ENCODE results near the gene LRRN2. TPM values are rescaled to one million over a fixed set of nuclear protein-coding genes. Genes with fewer than 3 reads are reported as not detected.

LRRN2 gene
- total RNA-seq, 1 donor from 2014 or later, result 0.60 TPM

- no peak for DNase-seq (ENCODE audit: low read depth in 2 of 2)
Observed at GRCh38 chr1:204602871-204603542, 82.5 kb downstream of the LRRN2 start.

DNA sequence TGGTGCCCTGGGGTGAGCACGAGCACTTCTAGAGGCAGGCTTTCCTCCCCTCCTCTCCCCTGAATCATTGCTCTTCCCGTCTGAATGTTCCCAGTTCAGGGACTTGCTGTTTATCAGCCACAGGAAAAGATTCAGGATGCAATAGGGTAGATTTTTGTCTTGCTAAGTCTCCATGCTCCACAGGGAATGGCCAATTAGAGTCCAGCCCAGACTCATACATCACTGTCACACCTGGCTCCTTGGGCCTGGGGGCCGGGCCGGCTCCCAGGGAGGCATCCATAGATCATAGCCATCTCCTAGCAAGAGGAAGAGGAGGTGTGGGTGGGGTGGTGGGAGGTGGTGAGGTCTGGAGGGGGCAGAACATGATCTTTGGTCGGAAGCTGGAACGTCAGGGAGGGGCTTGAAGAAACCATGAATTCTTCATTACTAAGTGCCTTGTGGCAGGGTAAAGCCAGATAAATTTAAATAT is 83.4 kb downstream of the LRRN2 start:
- no peak for DNase-seq (ENCODE audit: low read depth in 2 of 2)

DNA sequence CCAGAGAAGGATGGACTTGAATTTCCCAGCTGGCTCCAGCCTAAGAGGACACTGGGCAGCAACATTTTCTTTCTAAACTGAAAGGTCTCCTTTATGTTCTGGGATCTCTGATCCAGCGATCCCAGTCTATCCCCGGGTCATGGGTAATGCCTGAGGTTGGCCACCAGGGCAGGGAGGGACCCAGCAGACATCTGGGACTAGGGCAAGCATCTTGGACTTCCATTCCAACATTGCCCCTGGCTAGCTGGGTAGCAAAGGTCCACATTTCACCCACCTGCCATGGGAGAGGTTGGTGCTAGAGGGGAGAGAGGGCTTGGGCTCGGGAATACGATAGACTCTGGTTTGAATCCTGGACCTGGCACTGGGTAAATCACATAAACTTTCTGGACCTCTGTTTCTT is 84.6 kb downstream of the LRRN2 start:
- DNase-seq (ENCODE audit: low read depth in 2 of 2), result no peak

GRCh38 chr1:204600203-204600602 is 85.3 kb downstream of the LRRN2 start:
- DNase-seq (ENCODE audit: low read depth in 2 of 2), result no peak

DNA sequence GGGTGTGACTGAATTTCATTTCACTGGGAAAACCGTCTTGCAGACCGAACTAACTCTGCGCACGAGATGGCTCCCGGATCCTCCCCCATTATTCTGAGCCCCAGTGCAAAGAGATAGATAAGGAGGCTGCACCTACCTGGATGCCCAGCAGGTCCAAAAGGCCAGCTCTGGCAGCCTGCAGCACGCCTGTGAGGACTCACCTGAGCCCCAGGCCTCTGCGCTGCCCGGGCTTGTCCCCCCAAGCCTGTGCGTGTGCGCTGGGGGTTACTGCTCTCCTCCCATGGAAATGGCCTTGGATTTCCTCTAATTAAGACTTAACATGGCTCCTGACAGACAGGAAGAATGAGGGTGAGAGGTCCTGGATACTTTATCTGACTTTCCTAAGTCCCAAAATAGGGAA is 85.9 kb downstream of the LRRN2 start:
- DNase-seq (ENCODE audit: low read depth in 2 of 2), result no peak

GRCh38 chr1:204599098-204599497 is 86.4 kb downstream of the LRRN2 start:
- no peak for DNase-seq (ENCODE audit: low read depth in 2 of 2)

DNA sequence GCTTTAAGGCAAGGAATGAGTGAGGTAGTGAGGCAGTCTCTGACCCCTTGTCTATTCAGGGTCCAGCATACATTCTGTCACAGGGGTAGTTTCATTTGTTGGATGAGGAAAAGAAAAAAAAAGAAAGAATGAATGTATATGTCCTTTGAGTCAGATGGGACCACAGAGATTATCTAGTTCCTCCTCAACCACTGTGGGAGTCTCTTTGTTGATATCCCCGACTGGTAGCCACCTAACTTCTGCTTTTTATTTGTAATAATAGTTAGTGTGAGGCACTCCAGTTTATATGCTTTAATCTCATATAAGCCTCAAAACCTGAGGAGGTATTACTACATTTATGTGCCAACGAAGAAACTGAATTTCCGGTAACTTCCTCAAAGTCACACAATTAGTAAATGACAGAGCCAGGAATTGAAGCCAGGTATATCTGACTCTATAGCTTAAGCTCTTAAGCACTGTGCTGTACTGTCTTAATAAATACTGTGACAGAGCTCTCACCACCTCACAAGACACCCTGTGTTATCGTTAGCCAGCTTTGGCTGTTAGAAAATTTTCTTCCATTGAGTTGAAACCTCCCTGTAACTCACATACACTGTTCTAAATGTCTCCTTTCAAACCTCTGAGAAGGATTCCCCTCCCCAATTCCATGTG is 87.1 kb downstream of the LRRN2 start:
- DNase-seq (ENCODE audit: low read depth in 2 of 2), result no peak

- no peak for DNase-seq (ENCODE audit: low read depth in 2 of 2)
Observed at GRCh38 chr1:204592246-204592948, 93.1 kb downstream of the LRRN2 start.

DNA sequence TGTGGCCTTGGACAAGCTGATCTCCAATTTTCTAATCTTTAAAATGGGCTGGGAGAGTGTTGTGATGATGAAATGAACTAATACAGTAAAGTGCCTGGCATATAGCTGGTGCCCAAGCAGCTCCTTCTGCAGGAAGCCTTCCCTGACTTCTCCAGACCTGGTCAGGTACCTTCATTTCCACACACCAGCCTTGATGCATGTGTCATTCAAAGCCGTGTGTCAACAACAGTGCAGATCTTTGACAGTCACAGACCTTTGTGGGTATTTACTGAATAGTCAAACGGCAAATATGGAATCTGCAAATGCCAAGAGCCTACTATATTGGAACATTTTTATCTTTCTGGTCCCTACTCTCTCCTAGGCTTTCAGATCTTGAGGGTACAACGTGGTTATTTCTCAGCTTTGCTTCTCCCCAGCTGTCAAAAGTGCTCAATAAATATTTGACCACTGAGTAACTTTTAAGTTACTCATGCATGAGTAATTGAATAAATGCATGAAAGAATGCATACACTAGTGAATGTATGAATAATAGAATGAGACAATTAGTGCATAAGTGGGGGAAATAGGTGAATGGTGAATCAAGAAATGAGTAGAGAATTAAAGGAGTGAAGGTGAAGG is 94.0 kb downstream of the LRRN2 start:
- peak in 1 of 2 donors; percentile 26 for DNase-seq (ENCODE audit: low read depth in 2 of 2)

GRCh38 chr1:204589409-204590038 is 96.0 kb downstream of the LRRN2 start:
- no peak for DNase-seq (ENCODE audit: low read depth in 2 of 2)

DNA sequence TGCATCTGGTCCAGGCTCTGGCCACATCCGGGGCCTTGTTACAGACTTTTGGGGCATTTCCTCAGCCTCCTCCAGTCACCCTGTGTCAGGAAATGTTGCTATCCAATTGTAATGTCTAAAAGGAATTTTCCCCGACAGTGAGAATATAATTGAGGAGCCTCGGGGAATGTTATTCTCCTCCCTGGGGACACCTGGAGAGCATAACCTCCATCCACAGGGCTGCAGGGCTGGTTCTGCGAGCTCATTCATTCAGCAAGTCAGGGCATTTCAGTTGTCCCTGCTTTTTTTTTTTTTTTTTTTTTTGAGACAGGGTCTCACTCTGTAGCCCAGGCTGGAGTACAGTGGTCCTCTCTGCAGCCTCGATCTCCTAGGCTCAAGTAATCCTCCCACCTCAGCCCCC is 96.7 kb downstream of the LRRN2 start:
- no peak for DNase-seq (ENCODE audit: low read depth in 2 of 2)

- no peak for DNase-seq (ENCODE audit: low read depth in 2 of 2)
Observed at GRCh38 chr1:204587621-204588020, 97.9 kb downstream of the LRRN2 start.

DNA sequence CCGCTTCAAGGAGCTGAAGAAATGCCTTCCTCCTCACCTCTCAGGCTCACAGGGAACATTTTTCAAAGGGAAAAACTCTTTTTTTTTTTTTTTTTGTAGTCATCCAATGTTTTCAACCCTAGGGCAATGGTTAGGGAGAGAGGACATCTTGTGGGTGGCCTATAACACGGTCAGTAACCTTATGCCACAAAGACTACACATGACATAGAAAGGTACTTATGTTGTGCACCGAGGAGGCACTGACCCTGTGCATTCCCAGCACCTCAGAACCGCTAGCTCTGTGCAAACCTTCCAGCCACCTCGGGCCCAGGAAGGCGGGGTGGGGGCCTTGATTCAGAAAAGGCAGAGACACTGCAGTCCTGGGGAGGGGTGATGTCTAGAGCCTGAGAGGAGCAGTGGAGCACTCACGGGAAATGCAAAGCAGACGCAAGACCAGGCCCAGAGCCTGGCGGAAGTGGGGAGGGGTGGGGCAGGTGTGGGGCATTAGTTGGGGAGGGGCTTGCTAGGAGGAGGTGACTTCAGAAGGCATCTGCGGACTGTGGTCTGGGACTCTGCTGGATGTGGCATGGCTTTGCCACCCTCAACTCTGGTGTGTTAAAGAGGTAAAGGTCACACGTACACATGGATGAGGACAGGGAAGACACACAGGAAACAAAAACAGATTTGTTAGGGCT is 100.7 kb downstream of the LRRN2 start:
- DNase-seq (ENCODE audit: low read depth in 2 of 2), result no peak

DNA sequence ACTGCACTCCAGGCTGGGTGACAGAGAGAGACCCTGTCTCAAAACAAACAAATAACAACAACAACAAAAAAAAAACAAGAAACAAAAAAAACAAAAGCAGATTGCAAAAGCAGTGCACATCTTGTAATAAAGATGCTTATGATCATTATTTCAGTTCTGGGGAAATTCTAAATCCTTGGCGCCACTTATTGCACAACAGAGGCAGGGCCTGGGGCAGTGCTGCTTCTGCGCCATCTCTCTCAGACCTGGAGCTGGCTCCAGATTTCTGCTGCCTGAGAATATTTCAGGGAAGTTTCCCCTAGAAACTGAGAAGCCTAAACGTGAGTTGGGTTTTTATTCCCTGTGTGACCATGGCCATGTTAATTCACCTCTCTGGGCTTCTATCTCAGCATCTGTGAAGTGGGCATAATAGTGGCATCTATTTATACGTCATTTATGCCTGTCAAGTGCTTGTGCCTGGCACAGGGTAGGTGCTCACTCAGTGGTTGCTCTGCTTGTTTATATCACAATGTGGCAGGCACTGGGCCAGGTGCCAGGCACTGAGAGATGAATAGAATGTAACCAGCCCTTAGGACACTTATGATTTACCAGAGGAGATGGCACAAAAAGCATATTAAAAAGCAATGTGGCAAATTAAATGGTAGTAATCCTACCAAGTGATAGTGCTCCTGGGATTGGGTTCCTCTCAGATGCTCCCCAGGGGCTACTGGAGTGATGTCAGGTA is 101.5 kb downstream of the LRRN2 start:
- DNase-seq (ENCODE audit: low read depth in 2 of 2), result no peak

- no peak for DNase-seq (ENCODE audit: low read depth in 2 of 2)
Observed at GRCh38 chr1:204581759-204582158, 103.8 kb downstream of the LRRN2 start.

GRCh38 chr1:204580862-204581261 is 104.7 kb downstream of the LRRN2 start:
- DNase-seq (ENCODE audit: low read depth in 2 of 2), result no peak

- DNase-seq (ENCODE audit: low read depth in 2 of 2), result no peak
Observed at GRCh38 chr1:204579681-204580080, 105.9 kb downstream of the LRRN2 start.

DNA sequence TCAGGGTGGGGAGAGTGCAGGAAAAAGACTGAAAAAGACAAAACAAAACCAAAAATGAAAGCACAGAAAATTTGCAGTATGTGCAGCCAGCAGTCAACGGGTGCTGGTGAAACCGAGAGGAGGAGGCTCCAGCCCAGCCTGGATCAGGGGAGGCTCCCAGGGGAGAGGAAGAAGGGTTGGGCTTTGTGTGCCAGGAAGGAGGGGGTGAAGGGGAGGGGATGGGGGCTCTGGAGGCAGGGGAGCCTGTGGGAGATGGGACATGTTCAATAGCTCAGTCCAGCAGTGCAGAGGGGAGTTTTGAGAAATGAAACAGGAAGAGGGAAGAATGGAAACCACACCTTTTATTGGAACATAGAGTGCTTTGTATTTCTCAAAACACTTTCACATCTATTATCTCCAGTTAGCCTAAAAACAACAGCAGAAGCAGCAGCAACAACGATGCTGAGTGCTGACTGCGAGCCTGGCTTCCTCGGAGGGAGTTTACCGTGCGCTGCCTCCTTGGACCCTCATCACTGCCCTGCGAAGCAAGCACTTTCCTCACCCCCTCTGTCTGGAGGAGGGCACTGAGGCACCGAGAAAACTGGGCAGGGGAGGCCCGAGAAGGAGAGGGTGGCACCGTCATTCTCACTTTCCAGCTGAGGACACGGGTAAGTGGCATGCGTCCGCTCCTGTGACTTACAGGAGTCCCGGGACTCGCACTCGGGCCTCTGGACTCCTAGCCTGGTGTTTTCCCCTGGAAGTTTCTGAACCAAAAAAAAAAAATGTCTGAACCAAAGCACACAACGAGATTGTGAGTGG is 106.5 kb downstream of the LRRN2 start:
- peak in 1 of 2 donors; percentile 20 for DNase-seq (ENCODE audit: low read depth in 2 of 2)

- no peak for DNase-seq (ENCODE audit: low read depth in 2 of 2)
Observed at GRCh38 chr1:204577794-204578478, 107.6 kb downstream of the LRRN2 start.

Data from lung microvascular endothelial cell (primary cell).